Measurements from ENCODE around the gene TK2.

Gene TK2

DNA sequence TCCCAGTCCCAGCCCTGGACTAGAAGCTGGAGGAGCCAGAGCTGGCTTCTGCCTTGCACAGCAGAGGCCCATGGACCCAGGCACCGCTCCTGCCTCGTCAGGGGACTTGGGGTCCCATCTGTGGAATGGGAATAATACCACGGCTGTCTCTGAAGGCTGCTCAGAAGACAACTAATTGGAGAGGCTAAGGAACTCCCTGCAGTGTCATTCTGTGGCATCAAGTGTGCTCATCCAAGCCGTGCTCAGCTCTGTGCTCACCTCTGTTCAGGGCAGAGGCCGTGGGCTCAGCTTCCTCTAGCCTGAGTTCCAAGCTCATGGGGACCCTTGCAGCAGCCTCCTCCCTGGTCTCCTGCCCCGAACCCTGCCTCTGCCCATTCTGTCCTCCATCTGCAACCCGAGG, 91.1 kb downstream of the TK2 start:
- TF ChIP-seq OSR1 (CRISPR knock-in tag; IDR thresholded peaks at IDR 0.05) (no peak), ZNF565 (CRISPR knock-in tag; conservative IDR thresholded peaks at IDR 0.05; ENCODE audit: low read depth) (no peak), GLIS3 (CRISPR knock-in tag; IDR thresholded peaks at IDR 0.05) (no peak), ARNTL (CRISPR knock-in tag; IDR thresholded peaks at IDR 0.05; ENCODE audit: borderline replicate concordance, low read depth) (no peak), ISL1 (CRISPR knock-in tag; IDR thresholded peaks at IDR 0.05) (no peak), ZFP3 (CRISPR knock-in tag; IDR thresholded peaks at IDR 0.05) (no peak), ZNF8 (CRISPR knock-in tag; IDR thresholded peaks at IDR 0.05) (no peak), ESRRG (CRISPR knock-in tag; IDR thresholded peaks at IDR 0.05) (no peak), CSDC2 (CRISPR knock-in tag; IDR thresholded peaks at IDR 0.05) (no peak), ZC3H10 (CRISPR knock-in tag; IDR thresholded peaks at IDR 0.05) (no peak), ZNF70 (CRISPR knock-in tag; IDR thresholded peaks at IDR 0.05) (no peak), ZFP30 (CRISPR knock-in tag; IDR thresholded peaks at IDR 0.05) (no peak), TOX (CRISPR knock-in tag; IDR thresholded peaks at IDR 0.05; ENCODE audit: borderline replicate concordance) (no peak), PPARA (CRISPR knock-in tag; IDR thresholded peaks at IDR 0.05; ENCODE audit: borderline replicate concordance) (no peak), RARB (CRISPR knock-in tag; IDR thresholded peaks at IDR 0.05) (no peak)
- TF ChIP-seq, protein P1, sequence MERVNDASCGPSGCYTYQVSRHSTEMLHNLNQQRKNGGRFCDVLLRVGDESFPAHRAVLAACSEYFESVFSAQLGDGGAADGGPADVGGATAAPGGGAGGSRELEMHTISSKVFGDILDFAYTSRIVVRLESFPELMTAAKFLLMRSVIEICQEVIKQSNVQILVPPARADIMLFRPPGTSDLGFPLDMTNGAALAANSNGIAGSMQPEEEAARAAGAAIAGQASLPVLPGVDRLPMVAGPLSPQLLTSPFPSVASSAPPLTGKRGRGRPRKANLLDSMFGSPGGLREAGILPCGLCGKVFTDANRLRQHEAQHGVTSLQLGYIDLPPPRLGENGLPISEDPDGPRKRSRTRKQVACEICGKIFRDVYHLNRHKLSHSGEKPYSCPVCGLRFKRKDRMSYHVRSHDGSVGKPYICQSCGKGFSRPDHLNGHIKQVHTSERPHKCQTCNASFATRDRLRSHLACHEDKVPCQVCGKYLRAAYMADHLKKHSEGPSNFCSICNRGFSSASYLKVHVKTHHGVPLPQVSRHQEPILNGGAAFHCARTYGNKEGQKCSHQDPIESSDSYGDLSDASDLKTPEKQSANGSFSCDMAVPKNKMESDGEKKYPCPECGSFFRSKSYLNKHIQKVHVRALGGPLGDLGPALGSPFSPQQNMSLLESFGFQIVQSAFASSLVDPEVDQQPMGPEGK (CRISPR knock-in tag; IDR thresholded peaks at IDR 0.05; ENCODE audit: borderline replicate concordance) = no peak
- TF ChIP-seq, protein P2, sequence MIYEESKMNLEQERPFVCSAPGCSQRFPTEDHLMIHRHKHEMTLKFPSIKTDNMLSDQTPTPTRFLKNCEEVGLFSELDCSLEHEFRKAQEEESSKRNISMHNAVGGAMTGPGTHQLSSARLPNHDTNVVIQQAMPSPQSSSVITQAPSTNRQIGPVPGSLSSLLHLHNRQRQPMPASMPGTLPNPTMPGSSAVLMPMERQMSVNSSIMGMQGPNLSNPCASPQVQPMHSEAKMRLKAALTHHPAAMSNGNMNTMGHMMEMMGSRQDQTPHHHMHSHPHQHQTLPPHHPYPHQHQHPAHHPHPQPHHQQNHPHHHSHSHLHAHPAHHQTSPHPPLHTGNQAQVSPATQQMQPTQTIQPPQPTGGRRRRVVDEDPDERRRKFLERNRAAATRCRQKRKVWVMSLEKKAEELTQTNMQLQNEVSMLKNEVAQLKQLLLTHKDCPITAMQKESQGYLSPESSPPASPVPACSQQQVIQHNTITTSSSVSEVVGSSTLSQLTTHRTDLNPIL (CRISPR knock-in tag; IDR thresholded peaks at IDR 0.05; ENCODE audit: low read depth) = no peak
- TF ChIP-seq, protein P3, sequence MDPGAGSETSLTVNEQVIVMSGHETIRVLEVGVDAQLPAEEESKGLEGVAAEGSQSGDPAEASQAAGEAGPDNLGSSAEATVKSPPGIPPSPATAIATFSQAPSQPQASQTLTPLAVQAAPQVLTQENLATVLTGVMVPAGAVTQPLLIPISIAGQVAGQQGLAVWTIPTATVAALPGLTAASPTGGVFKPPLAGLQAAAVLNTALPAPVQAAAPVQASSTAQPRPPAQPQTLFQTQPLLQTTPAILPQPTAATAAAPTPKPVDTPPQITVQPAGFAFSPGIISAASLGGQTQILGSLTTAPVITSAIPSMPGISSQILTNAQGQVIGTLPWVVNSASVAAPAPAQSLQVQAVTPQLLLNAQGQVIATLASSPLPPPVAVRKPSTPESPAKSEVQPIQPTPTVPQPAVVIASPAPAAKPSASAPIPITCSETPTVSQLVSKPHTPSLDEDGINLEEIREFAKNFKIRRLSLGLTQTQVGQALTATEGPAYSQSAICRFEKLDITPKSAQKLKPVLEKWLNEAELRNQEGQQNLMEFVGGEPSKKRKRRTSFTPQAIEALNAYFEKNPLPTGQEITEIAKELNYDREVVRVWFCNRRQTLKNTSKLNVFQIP (CRISPR knock-in tag; IDR thresholded peaks at IDR 0.05; ENCODE audit: borderline replicate concordance, low read depth) = no peak
- TF ChIP-seq, protein P4, sequence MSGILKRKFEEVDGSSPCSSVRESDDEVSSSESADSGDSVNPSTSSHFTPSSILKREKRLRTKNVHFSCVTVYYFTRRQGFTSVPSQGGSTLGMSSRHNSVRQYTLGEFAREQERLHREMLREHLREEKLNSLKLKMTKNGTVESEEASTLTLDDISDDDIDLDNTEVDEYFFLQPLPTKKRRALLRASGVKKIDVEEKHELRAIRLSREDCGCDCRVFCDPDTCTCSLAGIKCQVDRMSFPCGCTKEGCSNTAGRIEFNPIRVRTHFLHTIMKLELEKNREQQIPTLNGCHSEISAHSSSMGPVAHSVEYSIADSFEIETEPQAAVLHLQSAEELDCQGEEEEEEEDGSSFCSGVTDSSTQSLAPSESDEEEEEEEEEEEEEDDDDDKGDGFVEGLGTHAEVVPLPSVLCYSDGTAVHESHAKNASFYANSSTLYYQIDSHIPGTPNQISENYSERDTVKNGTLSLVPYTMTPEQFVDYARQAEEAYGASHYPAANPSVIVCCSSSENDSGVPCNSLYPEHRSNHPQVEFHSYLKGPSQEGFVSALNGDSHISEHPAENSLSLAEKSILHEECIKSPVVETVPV (CRISPR knock-in tag; IDR thresholded peaks at IDR 0.05) = no peak
- TF ChIP-seq, protein P5, sequence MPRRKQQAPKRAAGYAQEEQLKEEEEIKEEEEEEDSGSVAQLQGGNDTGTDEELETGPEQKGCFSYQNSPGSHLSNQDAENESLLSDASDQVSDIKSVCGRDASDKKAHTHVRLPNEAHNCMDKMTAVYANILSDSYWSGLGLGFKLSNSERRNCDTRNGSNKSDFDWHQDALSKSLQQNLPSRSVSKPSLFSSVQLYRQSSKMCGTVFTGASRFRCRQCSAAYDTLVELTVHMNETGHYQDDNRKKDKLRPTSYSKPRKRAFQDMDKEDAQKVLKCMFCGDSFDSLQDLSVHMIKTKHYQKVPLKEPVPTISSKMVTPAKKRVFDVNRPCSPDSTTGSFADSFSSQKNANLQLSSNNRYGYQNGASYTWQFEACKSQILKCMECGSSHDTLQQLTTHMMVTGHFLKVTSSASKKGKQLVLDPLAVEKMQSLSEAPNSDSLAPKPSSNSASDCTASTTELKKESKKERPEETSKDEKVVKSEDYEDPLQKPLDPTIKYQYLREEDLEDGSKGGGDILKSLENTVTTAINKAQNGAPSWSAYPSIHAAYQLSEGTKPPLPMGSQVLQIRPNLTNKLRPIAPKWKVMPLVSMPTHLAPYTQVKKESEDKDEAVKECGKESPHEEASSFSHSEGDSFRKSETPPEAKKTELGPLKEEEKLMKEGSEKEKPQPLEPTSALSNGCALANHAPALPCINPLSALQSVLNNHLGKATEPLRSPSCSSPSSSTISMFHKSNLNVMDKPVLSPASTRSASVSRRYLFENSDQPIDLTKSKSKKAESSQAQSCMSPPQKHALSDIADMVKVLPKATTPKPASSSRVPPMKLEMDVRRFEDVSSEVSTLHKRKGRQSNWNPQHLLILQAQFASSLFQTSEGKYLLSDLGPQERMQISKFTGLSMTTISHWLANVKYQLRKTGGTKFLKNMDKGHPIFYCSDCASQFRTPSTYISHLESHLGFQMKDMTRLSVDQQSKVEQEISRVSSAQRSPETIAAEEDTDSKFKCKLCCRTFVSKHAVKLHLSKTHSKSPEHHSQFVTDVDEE (CRISPR knock-in tag; IDR thresholded peaks at IDR 0.05) = no peak
- no peak for ATAC-seq

DNA sequence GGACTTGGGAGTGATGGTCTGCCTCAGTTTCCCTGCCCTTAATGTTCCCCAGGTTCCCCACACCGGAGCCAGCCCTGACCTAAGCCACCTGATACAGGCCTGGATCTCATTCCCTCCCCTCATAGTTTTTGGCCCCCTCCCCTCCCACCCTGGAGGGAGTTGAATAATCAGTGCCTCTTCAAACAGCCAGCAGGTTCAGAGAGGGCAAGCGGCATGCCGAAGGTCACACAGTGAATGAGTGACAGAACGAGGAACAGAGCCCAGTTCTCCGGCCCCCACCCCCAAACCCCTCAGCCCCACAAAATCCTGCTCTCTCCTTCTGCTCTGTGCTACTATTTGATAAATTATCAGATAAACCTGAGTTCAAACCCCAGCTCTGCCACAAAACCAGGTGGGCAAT, 91.6 kb downstream of the TK2 start:
- TF ChIP-seq, protein P1 (CRISPR knock-in tag; IDR thresholded peaks at IDR 0.05; ENCODE audit: borderline replicate concordance) = no peak
- TF ChIP-seq ZNF565 (CRISPR knock-in tag; conservative IDR thresholded peaks at IDR 0.05; ENCODE audit: low read depth) = no peak
- no peak for TF ChIP-seq BACH2 (CRISPR knock-in tag; IDR thresholded peaks at IDR 0.05; ENCODE audit: borderline replicate concordance)
- TF ChIP-seq ESRRG (CRISPR knock-in tag; IDR thresholded peaks at IDR 0.05) = no peak
- ATAC-seq = no peak

Data from SK-N-SH treated with all-trans-retinoic acid at 6 μM for 48 hours (cell line).